Esophagus muscularis mucosa (tissue), 4 donors: ENCODE data around the gene CELF4. TPM values are rescaled to one million over a fixed set of nuclear protein-coding genes. Genes with fewer than 3 reads are reported as not detected.

Experiments used
- DNase-seq: peaks from one replicate; pipeline ENCODE4 v3.0.0-alpha.2; 2017; ENCODE audit errors: extremely low spot score
- H3K27ac ChIP-seq, 4 donors: fragments of 200-600 bp; sonication (generic); replicated peaks in 1 of 4; 1 replicate in 3 of 4; 2 replicates in 1 of 4; pipeline ENCODE4 v1.5.1; 2016 to 2019; ENCODE audit warnings: mild to moderate bottlenecking in 1 of 4
- H3K27me3 ChIP-seq, 4 donors: fragments of 200-600 bp; sonication (generic); one replicate each; pipeline versions ENCODE4 v1.5.1 to v1.6.0; 2016 to 2019
- H3K36me3 ChIP-seq, 4 donors: fragments of 200-600 bp; sonication (generic); one replicate each; pipeline ENCODE4 v1.5.1; 2016 to 2019
- H3K4me1 ChIP-seq, 4 donors: fragments of 200-600 bp; sonication (generic); one replicate each; pipeline ENCODE4 v1.5.1; 2016 to 2019
- H3K4me3 ChIP-seq, 4 donors: fragments of 200-600 bp; sonication (generic); 1 replicate in 2 of 4; 2 replicates in 2 of 4; pipeline ENCODE4 v1.5.1; 2016 to 2019; ENCODE audit warnings: mild to moderate bottlenecking in 4 of 4, moderate library complexity in 1 of 4
- H3K9me3 ChIP-seq, 4 donors: fragments of 200-600 bp; sonication (generic); 1 replicate in 3 of 4; 2 replicates in 1 of 4; pipeline ENCODE4 v1.5.1; 2016 to 2019
- EP300 ChIP-seq: sonication (generic); formaldehyde crosslinking; IDR thresholded peaks from one replicate; pipeline ENCODE4 v1.6.1; 2017; ENCODE audit warnings: antibody characterized with exemption
- POLR2A ChIP-seq: fragments of 450-650 bp; IDR thresholded peaks from one replicate; pipeline ENCODE4 v1.6.1; 2017; ENCODE audit warnings: antibody characterized with exemption, moderate library complexity, mild to moderate bottlenecking, low read depth
- POLR2AphosphoS5 ChIP-seq, 2 donors: sonication (generic); formaldehyde crosslinking; IDR thresholded peaks; one replicate each; pipeline ENCODE4 v1.6.1; 2017; ENCODE audit warnings: antibody characterized with exemption in 2 of 2
- WGBS: methylation state at CpG from one replicate; pipeline ENCODE4 v1.1.5; 2018; 5-methylcytosine and 5-hydroxymethylcytosine counted together
- intact Hi-C: fragments of 100-400 bp; cut with DNase I; formaldehyde crosslinking; loops from one replicate; pipeline ENCODE4 v1.15.1; 2023
- total RNA-seq, 4 donors: library from RNA; depleted of rRNA; stranded (reverse); fragments of >200 nt; gene quantifications; one replicate each; pipeline versions ENCODE4 v1.1.0 to v1.2.1, GENCODE V29; 2016
- TF ChIP-seq, protein P1 (sequence below), 3 experiments: fragments of 200-600 bp in 2 of 3; fragments of 450-650 bp in 1 of 3; sonication (generic) in 2 of 3; IDR thresholded peaks; one replicate each; pipeline ENCODE4 v1.5.1; 2017 to 2019; ENCODE audit warnings: antibody characterized with exemption in 3 of 3, mild to moderate bottlenecking in 2 of 3, moderate library complexity in 1 of 3

CELF4 gene
- total RNA-seq, 4 donors from 2014 or later, result 0.86 to 1.8 (median 1.7) TPM

DNA sequence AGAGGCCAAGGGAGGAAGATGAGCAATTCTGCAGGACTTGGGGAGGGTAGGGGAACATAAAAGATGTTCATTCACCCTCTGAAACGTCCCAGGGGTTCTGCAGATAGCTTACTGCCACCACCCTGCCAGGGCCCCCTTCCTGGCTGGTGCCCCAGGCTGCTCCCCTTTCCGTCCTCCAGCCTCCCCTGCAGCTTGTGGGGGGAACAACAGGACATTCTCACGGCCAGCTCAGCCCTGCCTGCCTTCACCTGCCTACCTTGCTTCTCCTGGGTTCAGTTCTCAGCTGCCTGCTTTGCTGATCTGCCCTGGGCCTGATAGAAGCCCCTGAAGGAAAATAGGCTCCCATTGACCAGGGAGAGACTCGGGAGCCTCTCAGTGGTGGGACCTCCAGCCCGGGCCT lies 251.1 kb downstream of the CELF4 start:
- Histone ChIP-seq H3K4me3 (no peak overlapping the region), H3K9me3 (no peaks in the 10 kb centered on the region), H3K27me3 (no peaks in the 10 kb centered on the region), H3K4me1 (no peaks in the 10 kb centered on the region), H3K36me3 (no peaks in the 10 kb centered on the region), H3K27ac (no peak overlapping the region)
- intact Hi-C loops, result no loop called here
- TF ChIP-seq, protein P1, sequence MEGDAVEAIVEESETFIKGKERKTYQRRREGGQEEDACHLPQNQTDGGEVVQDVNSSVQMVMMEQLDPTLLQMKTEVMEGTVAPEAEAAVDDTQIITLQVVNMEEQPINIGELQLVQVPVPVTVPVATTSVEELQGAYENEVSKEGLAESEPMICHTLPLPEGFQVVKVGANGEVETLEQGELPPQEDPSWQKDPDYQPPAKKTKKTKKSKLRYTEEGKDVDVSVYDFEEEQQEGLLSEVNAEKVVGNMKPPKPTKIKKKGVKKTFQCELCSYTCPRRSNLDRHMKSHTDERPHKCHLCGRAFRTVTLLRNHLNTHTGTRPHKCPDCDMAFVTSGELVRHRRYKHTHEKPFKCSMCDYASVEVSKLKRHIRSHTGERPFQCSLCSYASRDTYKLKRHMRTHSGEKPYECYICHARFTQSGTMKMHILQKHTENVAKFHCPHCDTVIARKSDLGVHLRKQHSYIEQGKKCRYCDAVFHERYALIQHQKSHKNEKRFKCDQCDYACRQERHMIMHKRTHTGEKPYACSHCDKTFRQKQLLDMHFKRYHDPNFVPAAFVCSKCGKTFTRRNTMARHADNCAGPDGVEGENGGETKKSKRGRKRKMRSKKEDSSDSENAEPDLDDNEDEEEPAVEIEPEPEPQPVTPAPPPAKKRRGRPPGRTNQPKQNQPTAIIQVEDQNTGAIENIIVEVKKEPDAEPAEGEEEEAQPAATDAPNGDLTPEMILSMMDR (IDR thresholded peaks at IDR 0.05), result no peak
- TF ChIP-seq POLR2A (no peak), POLR2AphosphoS5 (IDR thresholded peaks at IDR 0.05) (no peak), EP300 (no peak)
- DNase-seq, result no peak
- 60% methylated on average over 1 of the region's 5 CpGs for WGBS

DNA sequence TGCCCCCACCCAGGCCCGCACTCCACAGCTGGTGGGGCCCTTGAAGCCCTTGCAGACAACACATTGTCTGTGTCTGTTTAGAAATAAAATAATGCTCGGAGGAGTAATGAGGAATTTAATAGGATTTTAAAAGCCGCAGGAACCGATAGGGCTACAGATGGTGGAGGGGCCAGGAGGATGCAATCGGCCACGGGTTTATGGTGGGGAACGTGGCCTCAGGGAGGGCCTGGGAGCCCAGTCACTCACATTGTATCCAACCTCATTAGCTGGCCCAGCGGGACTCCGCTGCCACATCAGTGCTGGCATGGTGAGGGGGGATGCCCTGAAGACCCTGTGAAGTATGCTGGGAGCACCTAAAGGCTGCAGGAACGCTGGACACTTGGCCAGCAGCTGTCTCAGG lies 252.0 kb downstream of the CELF4 start:
- Histone ChIP-seq H3K9me3 (no peaks in the 10 kb centered on the region), H3K27ac (no peak overlapping the region), H3K27me3 (no peaks in the 10 kb centered on the region), H3K36me3 (no peaks in the 10 kb centered on the region), H3K4me1 (no peaks in the 10 kb centered on the region), H3K4me3 (no peak overlapping the region)
- no peak for DNase-seq
- intact Hi-C loops, result no loop called here
- TF ChIP-seq POLR2AphosphoS5 (IDR thresholded peaks at IDR 0.05) (no peak), POLR2A (no peak)
- WGBS, result 79% methylated on average over 10 of the region's 10 CpGs

DNA sequence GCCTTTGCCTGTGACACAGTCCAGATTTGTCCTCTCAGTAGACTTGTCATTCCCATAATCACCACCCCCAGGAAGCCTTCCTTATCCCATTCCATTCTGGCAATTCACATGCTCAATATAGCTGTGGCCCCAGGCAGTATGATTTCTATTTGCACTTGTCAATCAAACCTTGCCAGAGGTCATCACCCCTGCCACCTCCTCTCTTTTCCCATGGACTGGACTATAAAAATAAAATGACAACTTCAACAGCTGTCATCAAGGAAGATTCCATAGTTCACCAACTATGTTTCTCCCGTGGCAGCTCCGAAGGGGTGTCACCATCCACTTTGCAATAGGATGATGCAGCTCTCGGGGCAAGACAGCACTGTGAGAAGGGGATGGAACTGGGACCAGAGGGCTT lies 255.7 kb downstream of the CELF4 start:
- no peak overlapping the region for H3K27ac ChIP-seq
- 81% methylated on average over 3 of the region's 3 CpGs for WGBS
- H3K4me3 ChIP-seq, result no peak overlapping the region
- no peaks in the 10 kb centered on the region for H3K36me3 ChIP-seq
- no peaks in the 10 kb centered on the region for H3K9me3 ChIP-seq
- intact Hi-C loops, result no loop called here
- TF ChIP-seq POLR2AphosphoS5 (IDR thresholded peaks at IDR 0.05) (no peak), POLR2A (no peak), EP300 (no peak)
- TF ChIP-seq, protein P1 (IDR thresholded peaks at IDR 0.05), result no peak
- H3K27me3 ChIP-seq, result no peaks in the 10 kb centered on the region
- H3K4me1 ChIP-seq, result no peaks in the 10 kb centered on the region
- DNase-seq, result no peak

DNA sequence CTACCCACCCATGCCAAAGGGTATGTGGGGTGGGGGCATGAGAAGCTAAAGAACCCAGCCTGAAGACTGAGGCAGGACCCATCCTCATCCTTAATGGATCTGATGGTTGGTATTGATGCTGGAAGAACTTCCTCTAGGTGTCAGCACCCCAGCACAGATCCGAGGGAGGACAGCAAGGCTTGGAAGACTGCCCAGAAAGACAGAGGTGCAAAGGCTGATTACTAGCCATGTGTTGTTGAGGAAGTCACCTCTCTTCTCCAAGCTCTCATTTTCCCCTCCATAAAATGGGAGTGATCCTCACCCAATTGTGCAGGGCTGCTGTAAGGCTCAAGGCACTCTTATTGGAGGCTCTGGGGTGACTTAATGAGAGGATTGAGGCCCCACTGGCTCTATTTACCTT lies 256.5 kb downstream of the CELF4 start:
- TF ChIP-seq EP300 (no peak), POLR2AphosphoS5 (IDR thresholded peaks at IDR 0.05) (no peak), POLR2A (no peak)
- TF ChIP-seq, protein P1 (IDR thresholded peaks at IDR 0.05), result no peak
- WGBS, result 20% methylated on average over 1 of the region's 1 CpG
- Histone ChIP-seq H3K27me3 (no peaks in the 10 kb centered on the region), H3K36me3 (no peaks in the 10 kb centered on the region), H3K4me3 (no peak overlapping the region), H3K4me1 (no peaks in the 10 kb centered on the region), H3K9me3 (no peaks in the 10 kb centered on the region), H3K27ac (no peak overlapping the region)
- no peak for DNase-seq
- intact Hi-C loops, result no loop called here

DNA sequence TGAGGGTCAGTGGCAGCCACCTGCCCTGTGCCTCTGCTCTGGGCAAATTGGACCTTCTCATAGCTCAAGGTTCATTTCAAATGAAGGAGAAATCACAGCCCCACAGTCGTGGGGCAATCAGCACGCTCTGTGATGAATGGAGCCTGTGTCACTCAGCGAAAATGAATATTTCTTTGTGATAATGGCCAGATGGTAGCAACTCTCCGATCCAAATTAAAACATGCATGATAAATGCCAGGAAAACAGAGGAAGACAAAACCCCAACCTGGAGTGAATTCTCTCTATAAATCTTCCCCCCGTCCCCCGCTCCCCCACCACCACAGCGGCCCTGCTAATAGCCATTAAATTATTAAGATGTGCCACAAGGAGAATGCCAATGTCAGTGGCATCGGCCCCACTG lies 258.4 kb downstream of the CELF4 start:
- no peak for DNase-seq
- no peaks in the 10 kb centered on the region for H3K27me3 ChIP-seq
- H3K4me1 ChIP-seq, result no peaks in the 10 kb centered on the region
- no peak overlapping the region for H3K4me3 ChIP-seq
- intact Hi-C loops, result no loop called here
- TF ChIP-seq EP300 (no peak), POLR2A (no peak), POLR2AphosphoS5 (IDR thresholded peaks at IDR 0.05) (no peak)
- TF ChIP-seq, protein P1 (IDR thresholded peaks at IDR 0.05), result no peak
- H3K36me3 ChIP-seq, result no peaks in the 10 kb centered on the region
- WGBS, result 80% methylated on average over 8 of the region's 8 CpGs
- no peak overlapping the region for H3K27ac ChIP-seq
- H3K9me3 ChIP-seq, result no peaks in the 10 kb centered on the region
